K562 (cell line): Measurements from ENCODE around the gene CSAD. TPM values are rescaled to one million over a fixed set of nuclear protein-coding genes. Genes with fewer than 3 reads are reported as not detected.

ENCODE experiments used
- ATAC-seq: fragments of 200-7000 bp; cut with Tn5 transposase; 3 replicates; pipeline ENCODE4 v1.9.1; 2020; ENCODE audit warnings: moderate library complexity
- BruUV-seq: library from RNA; stranded (reverse); fragments of 400-500 nt; replicated peaks from 2 replicates; lab custom pipeline; 2021; lab: Mats Ljungman, UMichigan
- CTCF ChIA-PET: fragments of 300-600 bp; formaldehyde crosslinking; extraction: SDS; loops from one replicate; lab custom pipeline; 2021; ENCODE audit warnings: low intra/inter-chr PET ratio; lab: Yijun Ruan, JAX
- POLR2A ChIA-PET: fragments of 300-600, 350-650 bp; sonication (Branson Sonifier 250); formaldehyde crosslinking; extraction: SDS; loops from one replicate; lab custom pipeline; 2021; ENCODE audit warnings: antibody characterized with exemption, inconsistent platforms; lab: Yijun Ruan, JAX
- DNase-seq, 4 experiments: peaks; one replicate each; pipeline versions ENCODE4 v3.0.0 to v3.0.0-alpha.2; 2011 to 2018; ENCODE audit warnings: low spot score in 3 of 4, mixed read lengths in 3 of 4; ENCODE audit errors: extremely low read depth in 1 of 4
- FAIRE-seq: peaks from 2 replicates; lab custom pipeline; 2011; peaks lifted over from hg19 to GRCh38; lab: Jason Lieb, UNC
- H2AFZ ChIP-seq: 2 replicates; pipeline ENCODE4 v1.6.0; 2011; ENCODE audit warnings: low read depth, low read length, control low read depth, inconsistent platforms
- H3K27ac ChIP-seq: fragments of 200-600 bp; 3 replicates; pipeline ENCODE4 v1.8.0; 2011; ENCODE audit warnings: low read depth, mild to moderate bottlenecking, control low read depth, inconsistent platforms, low read length, moderate library complexity, mixed read lengths; ENCODE audit errors: extremely low read depth
- H3K27me3 ChIP-seq, 2 experiments: fragments of 300-600 bp in 1 of 2; 2 replicates in 1 of 2; 3 replicates in 1 of 2; pipeline versions ENCODE4 v1.6.0 to v1.8.0; 2011; ENCODE audit warnings: inconsistent platforms in 2 of 2, low read length in 2 of 2, mild to moderate bottlenecking in 1 of 2, mixed read lengths in 1 of 2, moderate library complexity in 1 of 2; ENCODE audit not compliant: control insufficient read depth in 2 of 2, insufficient read depth in 2 of 2
- H3K36me3 ChIP-seq: fragments of 300-600 bp; 3 replicates; pipeline ENCODE4 v1.8.0; 2011; ENCODE audit warnings: mild to moderate bottlenecking, low read length, inconsistent platforms; ENCODE audit not compliant: control insufficient read depth, insufficient read depth
- H3K4me1 ChIP-seq, 2 experiments: fragments of 200-600 bp in 1 of 2; replicated peaks in 1 of 2; 2 replicates in 1 of 2; 3 replicates in 1 of 2; pipeline versions ENCODE4 v1.5.1 to v1.8.0; 2011; ENCODE audit warnings: inconsistent platforms in 2 of 2, low read length in 2 of 2, mild to moderate bottlenecking in 1 of 2, mixed read lengths in 1 of 2, moderate library complexity in 1 of 2; ENCODE audit not compliant: control insufficient read depth in 2 of 2, insufficient read depth in 2 of 2
- H3K4me2 ChIP-seq: 2 replicates; pipeline ENCODE4 v1.6.1; 2011; ENCODE audit warnings: low read length, control low read depth, inconsistent platforms, mixed read lengths; ENCODE audit not compliant: insufficient read depth
- H3K4me3 ChIP-seq: fragments of 200-600 bp; sonication (generic), shearing (Covaris generic); 2 replicates; pipeline ENCODE4 v1.5.1; 2016; ENCODE audit warnings: control low read depth, inconsistent platforms
- H3K79me2 ChIP-seq: fragments of 200-600 bp; 3 replicates; pipeline ENCODE4 v1.8.0; 2011; ENCODE audit warnings: low read length, inconsistent platforms; ENCODE audit not compliant: control insufficient read depth, insufficient read depth
- H3K9ac ChIP-seq, 2 experiments: 2 replicates each; pipeline versions ENCODE4 v1.6.0 to v1.6.1; 2011; ENCODE audit warnings: low read depth in 2 of 2, low read length in 2 of 2, control low read depth in 1 of 2, inconsistent platforms in 1 of 2, mild to moderate bottlenecking in 1 of 2, mixed read lengths in 1 of 2; ENCODE audit not compliant: insufficient read depth in 1 of 2
- H3K9me1 ChIP-seq: one replicate; pipeline ENCODE4 v1.6.0; 2011; ENCODE audit warnings: inconsistent platforms, mild to moderate bottlenecking, low read length, moderate library complexity; ENCODE audit not compliant: control insufficient read depth, insufficient read depth
- H3K9me3 ChIP-seq: replicated peaks from 2 replicates; pipeline ENCODE4 v1.5.1; 2011; ENCODE audit warnings: low read depth, low read length, inconsistent platforms; ENCODE audit not compliant: control insufficient read depth, insufficient read depth
- H4K20me1 ChIP-seq: replicated peaks from 2 replicates; pipeline ENCODE4 v1.6.1; 2011; ENCODE audit warnings: low read length, inconsistent platforms, mixed read lengths; ENCODE audit not compliant: control insufficient read depth, insufficient read depth
- CSDE1 ChIP-seq, 2 experiments: fragments of 450-650 bp; IDR thresholded peaks; 2 replicates each; pipeline ENCODE4 v1.6.1; 2016; ENCODE audit warnings: mild to moderate bottlenecking in 1 of 2
- ETV5 ChIP-seq: sonication (generic); formaldehyde crosslinking; IDR thresholded peaks from 2 replicates; pipeline ENCODE4 v1.4.0; 2020; ENCODE audit warnings: low read depth, mild to moderate bottlenecking, missing genetic modification reagents
- HSF4 ChIP-seq: fragments of 250-450 bp; sonication (Bioruptor Pico); IDR thresholded peaks from 2 replicates; pipeline ENCODE4 v2.1.2; 2022; ENCODE audit warnings: mild to moderate bottlenecking, moderate library complexity, borderline replicate concordance
- KDM5B ChIP-seq: fragments of 200-600 bp; sonication (generic); IDR thresholded peaks from 2 replicates; pipeline ENCODE4 v1.6.1; 2012; ENCODE audit warnings: low read depth, mild to moderate bottlenecking, moderate library complexity, low read length, control low read depth, inconsistent platforms; ENCODE audit not compliant: insufficient replicate concordance
- KLF16 ChIP-seq: IDR thresholded peaks from 2 replicates; pipeline ENCODE4 v1.6.1; 2016; ENCODE audit warnings: antibody characterized with exemption
- MIER1 ChIP-seq: fragments of 450-650 bp; IDR thresholded peaks from 2 replicates; pipeline ENCODE4 v1.6.1; 2016; ENCODE audit warnings: antibody characterized with exemption, mild to moderate bottlenecking, low read depth
- PHB ChIP-seq: fragments of 250-450 bp; sonication (Bioruptor Pico); IDR thresholded peaks from 2 replicates; pipeline ENCODE4 v1.5.0; 2021
- PHTF2 ChIP-seq: fragments of 250-450 bp; sonication (Bioruptor Pico); IDR thresholded peaks from 2 replicates; pipeline ENCODE4 v1.5.0; 2021; ENCODE audit warnings: mild to moderate bottlenecking
- PML ChIP-seq: IDR thresholded peaks from 2 replicates; pipeline ENCODE4 v1.6.1; 2012; ENCODE audit warnings: low read length, inconsistent platforms
- SLC30A9 ChIP-seq: fragments of 250-450 bp; sonication (Bioruptor Pico); IDR thresholded peaks from 2 replicates; pipeline ENCODE4 v1.8.0; 2022; ENCODE audit warnings: mild to moderate bottlenecking, moderate library complexity
- TSC22D4 ChIP-seq: fragments of 450-650 bp; IDR thresholded peaks from 2 replicates; pipeline ENCODE4 v1.6.1; 2016; ENCODE audit warnings: missing genetic modification characterization, missing biosample characterization, control low read depth
- WGBS: fragments of 100-300 bp; shearing (Covaris generic); methylation state at CpG from one replicate; pipeline ENCODE4 v1.1.6; 2016; ENCODE audit warnings: low coverage, mixed read lengths; ENCODE audit not compliant: insufficient coverage; ENCODE audit errors: missing lambda C conversion rate; 5-methylcytosine and 5-hydroxymethylcytosine counted together
- in situ Hi-C: fragments of 300-500 bp; cut with MboI; formaldehyde crosslinking; loops from 4 replicates; pipeline ENCODE4 v1.15.0; 2018; ENCODE audit warnings: inconsistent platforms, mixed read lengths
- intact Hi-C: fragments of 100-400 bp; cut with micrococcal nuclease; formaldehyde crosslinking; loops from 2 replicates; pipeline ENCODE4 v1.14.2; 2022
- polyA plus RNA-seq, 8 experiments: library from polyadenylated mRNA; depleted of rRNA in 4 of 8; stranded (reverse) in 5 of 8; unstranded in 3 of 8; fragments of >200 nt; fragmentation: Nextera tagmentation in 2 of 8; fragmentation: Illumina TruSeq in 1 of 8; extraction: Ambion mirVana in 2 of 8; extraction: Trizol in 1 of 8; gene quantifications; 2 replicates each; pipeline versions ENCODE4 v1.2.1 to v1.2.3, GENCODE V29; 2011 to 2014; ENCODE audit warnings: inconsistent platforms in 1 of 8, missing spikeins in 1 of 8
- total RNA-seq, 7 experiments: library from RNA; depleted of rRNA in 6 of 7; stranded (reverse); fragments of >200 nt in 6 of 7; fragmentation: Illumina TruSeq in 2 of 7; extraction: Trizol in 2 of 7; gene quantifications; 2 replicates each; pipeline versions ENCODE4 v1.2.1 to v1.2.3, GENCODE V29; 2011 to 2021; ENCODE audit warnings: low replicate concordance in 1 of 7
- TF ChIP-seq, protein P1 (sequence below): IDR thresholded peaks from 2 replicates; pipeline ENCODE4 v1.6.1; 2014; ENCODE audit warnings: antibody characterized with exemption
- TF ChIP-seq, protein P2 (sequence below): fragments of 450-650 bp; conservative IDR thresholded peaks from 2 replicates; pipeline ENCODE4 v1.6.1; 2016; ENCODE audit warnings: missing genetic modification characterization, low read depth, mild to moderate bottlenecking, control low read depth, missing compliant biosample characterization
- TF ChIP-seq, protein P3 (sequence below): fragments of 150-350 bp; IDR thresholded peaks from 2 replicates; pipeline ENCODE4 v1.6.1; 2014; ENCODE audit warnings: low read depth, mild to moderate bottlenecking, low read length, borderline replicate concordance

The CSAD gene
- total and polyA plus RNA-seq, 9 of the 15 experiments (the other 6 are each of a cell fraction or from before 2014, with no cell fraction given): 1.8 to 19.6 (median 8.1) TPM

DNA sequence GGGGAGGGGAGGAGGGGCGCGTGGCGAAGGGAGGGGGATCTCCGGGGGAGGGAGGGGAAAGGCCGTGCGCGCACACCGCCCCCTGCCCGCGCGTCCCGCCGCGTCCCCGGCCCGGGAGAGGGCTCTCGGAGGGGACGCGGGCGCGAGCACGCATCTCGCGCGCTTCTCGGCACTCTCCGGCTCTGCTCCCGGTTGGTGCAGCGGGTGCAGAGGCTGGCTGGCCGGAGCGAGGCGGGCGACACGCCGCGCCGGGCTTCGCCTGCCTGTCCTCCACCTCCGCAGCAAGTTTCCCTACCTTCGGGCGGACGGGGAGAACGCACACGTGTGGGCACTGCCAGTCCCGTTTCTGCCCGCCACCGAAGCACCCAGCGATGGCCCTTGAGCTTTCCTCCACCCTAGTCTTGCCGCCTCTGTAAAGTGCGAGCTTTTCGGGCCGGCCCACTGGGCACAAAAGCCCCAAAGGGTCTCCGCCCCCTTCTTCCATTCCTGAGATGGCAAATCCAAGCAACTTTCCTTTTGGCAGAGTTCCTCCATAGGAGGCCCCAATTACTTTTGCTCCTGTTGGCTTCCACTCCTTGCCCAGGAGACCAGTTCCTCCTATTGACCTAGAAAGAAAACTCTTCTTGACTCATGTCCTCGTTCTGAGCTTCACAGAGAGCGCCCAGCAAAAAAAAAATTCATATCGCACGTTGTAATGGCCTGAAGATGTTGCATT is 363 bp upstream of the CSAD start:
- peak overlapping the region; percentile 82 to 100 for H3K9ac ChIP-seq
- peaks cover 5% of the 10 kb centered on the region for H3K9me3 ChIP-seq
- H3K4me2 ChIP-seq: peak overlapping the region; percentile 92
- peaks cover 16 to 26% of the 10 kb centered on the region in 2 experiments; a peak in 4 of 5 replicates for H3K4me1 ChIP-seq
- ATAC-seq (peak; percentile 80), FAIRE-seq (no peak), DNase-seq (peak; percentile 88 to 96 (median 94))
- CTCF ChIA-PET: no interaction called here
- no peaks in the 10 kb centered on the region for H3K27me3 ChIP-seq
- WGBS: 1% methylated on average over 31 of the region's 57 CpGs
- H3K27ac ChIP-seq: peak overlapping the region; percentile 86
- peaks cover 44% of the 10 kb centered on the region for H3K36me3 ChIP-seq
- H4K20me1 ChIP-seq: no peaks in the 10 kb centered on the region
- no peaks in the 10 kb centered on the region for H3K9me1 ChIP-seq
- POLR2A ChIA-PET: interaction anchor here (0.5 to 2.3 kb wide), 17 partner anchors 9 to 532 kb away, joined by 3 to 8 read pairs (median 4); partner anchors contain the start of genes ESPL1, PFDN5 and SPRYD3
- peak overlapping the region; percentile 75 for H3K4me3 ChIP-seq
- H2AFZ ChIP-seq: peak overlapping the region; percentile 87
- in situ Hi-C loops (loop anchor here (10.0 kb wide), 1 partner anchor 756 kb away; no protein-coding TSS in a partner anchor), intact Hi-C loops (loop anchor here (2.0 kb wide), 1 partner anchor 40 kb away; no protein-coding TSS in a partner anchor)
- no TSS peak for BruUV-seq
- H3K79me2 ChIP-seq: peaks cover 34% of the 10 kb centered on the region
- TF ChIP-seq SLC30A9 (CRISPR knock-in tag): no peak
- no peak for TF ChIP-seq CSDE1 (IDR thresholded peaks at IDR 0.05)
- no peak for TF ChIP-seq PHB
- TF ChIP-seq HSF4: no peak
- TF ChIP-seq TSC22D4: no peak
- TF ChIP-seq ETV5 (CRISPR knock-in tag): no peak
- no peak for TF ChIP-seq KLF16
- TF ChIP-seq KDM5B: no peak
- TF ChIP-seq, protein P1, sequence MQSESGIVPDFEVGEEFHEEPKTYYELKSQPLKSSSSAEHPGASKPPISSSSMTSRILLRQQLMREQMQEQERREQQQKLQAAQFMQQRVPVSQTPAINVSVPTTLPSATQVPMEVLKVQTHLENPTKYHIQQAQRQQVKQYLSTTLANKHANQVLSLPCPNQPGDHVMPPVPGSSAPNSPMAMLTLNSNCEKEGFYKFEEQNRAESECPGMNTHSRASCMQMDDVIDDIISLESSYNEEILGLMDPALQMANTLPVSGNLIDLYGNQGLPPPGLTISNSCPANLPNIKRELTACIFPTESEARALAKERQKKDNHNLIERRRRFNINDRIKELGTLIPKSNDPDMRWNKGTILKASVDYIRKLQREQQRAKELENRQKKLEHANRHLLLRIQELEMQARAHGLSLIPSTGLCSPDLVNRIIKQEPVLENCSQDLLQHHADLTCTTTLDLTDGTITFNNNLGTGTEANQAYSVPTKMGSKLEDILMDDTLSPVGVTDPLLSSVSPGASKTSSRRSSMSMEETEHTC: no peak
- TF ChIP-seq, protein P2, sequence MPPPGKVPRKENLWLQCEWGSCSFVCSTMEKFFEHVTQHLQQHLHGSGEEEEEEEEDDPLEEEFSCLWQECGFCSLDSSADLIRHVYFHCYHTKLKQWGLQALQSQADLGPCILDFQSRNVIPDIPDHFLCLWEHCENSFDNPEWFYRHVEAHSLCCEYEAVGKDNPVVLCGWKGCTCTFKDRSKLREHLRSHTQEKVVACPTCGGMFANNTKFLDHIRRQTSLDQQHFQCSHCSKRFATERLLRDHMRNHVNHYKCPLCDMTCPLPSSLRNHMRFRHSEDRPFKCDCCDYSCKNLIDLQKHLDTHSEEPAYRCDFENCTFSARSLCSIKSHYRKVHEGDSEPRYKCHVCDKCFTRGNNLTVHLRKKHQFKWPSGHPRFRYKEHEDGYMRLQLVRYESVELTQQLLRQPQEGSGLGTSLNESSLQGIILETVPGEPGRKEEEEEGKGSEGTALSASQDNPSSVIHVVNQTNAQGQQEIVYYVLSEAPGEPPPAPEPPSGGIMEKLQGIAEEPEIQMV (tag): no peak
- TF ChIP-seq MIER1: no peak
- no peak for TF ChIP-seq PML
- no peak for TF ChIP-seq PHTF2 (CRISPR knock-in tag)
- TF ChIP-seq, protein P3, sequence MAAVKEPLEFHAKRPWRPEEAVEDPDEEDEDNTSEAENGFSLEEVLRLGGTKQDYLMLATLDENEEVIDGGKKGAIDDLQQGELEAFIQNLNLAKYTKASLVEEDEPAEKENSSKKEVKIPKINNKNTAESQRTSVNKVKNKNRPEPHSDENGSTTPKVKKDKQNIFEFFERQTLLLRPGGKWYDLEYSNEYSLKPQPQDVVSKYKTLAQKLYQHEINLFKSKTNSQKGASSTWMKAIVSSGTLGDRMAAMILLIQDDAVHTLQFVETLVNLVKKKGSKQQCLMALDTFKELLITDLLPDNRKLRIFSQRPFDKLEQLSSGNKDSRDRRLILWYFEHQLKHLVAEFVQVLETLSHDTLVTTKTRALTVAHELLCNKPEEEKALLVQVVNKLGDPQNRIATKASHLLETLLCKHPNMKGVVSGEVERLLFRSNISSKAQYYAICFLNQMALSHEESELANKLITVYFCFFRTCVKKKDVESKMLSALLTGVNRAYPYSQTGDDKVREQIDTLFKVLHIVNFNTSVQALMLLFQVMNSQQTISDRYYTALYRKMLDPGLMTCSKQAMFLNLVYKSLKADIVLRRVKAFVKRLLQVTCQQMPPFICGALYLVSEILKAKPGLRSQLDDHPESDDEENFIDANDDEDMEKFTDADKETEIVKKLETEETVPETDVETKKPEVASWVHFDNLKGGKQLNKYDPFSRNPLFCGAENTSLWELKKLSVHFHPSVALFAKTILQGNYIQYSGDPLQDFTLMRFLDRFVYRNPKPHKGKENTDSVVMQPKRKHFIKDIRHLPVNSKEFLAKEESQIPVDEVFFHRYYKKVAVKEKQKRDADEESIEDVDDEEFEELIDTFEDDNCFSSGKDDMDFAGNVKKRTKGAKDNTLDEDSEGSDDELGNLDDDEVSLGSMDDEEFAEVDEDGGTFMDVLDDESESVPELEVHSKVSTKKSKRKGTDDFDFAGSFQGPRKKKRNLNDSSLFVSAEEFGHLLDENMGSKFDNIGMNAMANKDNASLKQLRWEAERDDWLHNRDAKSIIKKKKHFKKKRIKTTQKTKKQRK: no peak
